Measurements from ENCODE around the gene FTO.

DNA sequence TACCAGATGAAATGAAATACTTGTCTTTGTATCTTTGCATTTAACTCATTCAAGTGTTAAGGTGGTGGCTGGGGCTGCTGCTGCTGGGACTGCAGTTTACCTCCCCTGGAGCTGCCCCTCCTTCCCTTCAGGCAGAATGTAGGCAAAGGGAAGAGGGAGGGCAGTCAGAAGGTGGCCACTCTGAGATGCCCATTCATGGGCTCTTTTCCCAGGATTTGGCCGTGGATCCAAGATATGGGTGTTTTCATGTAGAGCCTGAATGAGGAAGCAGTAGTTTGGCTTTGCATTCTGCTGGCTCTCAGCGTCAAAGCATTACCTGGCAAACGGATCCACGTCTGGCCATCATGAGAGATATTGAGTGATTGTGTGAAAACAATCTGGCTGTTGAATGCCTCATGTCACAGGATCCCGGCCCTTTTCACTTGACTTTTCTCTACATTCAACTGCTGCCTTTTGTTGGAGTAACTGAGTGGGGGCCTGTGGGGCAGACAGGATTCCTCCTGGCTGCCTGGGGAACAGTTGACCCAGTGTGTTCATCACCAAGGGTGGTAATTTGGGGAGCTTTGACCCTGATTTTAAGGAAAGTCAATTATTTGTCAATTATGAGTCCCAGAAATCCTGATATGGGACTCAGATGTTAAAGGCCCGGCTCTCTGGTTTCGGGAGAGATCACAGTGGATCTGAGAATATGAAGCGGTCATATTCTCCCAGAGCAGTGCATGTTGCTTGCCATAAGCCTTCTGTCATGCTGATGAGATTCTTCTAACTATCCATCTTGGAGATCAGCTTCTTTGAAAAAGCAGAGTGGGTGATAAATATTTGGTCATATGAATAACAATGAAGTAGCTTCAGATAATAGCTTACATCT, 345.9 kb downstream of the FTO start:
- TF ChIP-seq POLR2A (IDR thresholded peaks at IDR 0.05) (no peak), EP300 (IDR thresholded peaks at IDR 0.05) (no peak)
- TF ChIP-seq, protein P1, sequence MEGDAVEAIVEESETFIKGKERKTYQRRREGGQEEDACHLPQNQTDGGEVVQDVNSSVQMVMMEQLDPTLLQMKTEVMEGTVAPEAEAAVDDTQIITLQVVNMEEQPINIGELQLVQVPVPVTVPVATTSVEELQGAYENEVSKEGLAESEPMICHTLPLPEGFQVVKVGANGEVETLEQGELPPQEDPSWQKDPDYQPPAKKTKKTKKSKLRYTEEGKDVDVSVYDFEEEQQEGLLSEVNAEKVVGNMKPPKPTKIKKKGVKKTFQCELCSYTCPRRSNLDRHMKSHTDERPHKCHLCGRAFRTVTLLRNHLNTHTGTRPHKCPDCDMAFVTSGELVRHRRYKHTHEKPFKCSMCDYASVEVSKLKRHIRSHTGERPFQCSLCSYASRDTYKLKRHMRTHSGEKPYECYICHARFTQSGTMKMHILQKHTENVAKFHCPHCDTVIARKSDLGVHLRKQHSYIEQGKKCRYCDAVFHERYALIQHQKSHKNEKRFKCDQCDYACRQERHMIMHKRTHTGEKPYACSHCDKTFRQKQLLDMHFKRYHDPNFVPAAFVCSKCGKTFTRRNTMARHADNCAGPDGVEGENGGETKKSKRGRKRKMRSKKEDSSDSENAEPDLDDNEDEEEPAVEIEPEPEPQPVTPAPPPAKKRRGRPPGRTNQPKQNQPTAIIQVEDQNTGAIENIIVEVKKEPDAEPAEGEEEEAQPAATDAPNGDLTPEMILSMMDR (IDR thresholded peaks at IDR 0.05), result no peak

All from tibial nerve (tissue), 4 donors.